Kidney (tissue), 14 donors: ENCODE data around the gene QKI. TPM values are rescaled to one million over a fixed set of nuclear protein-coding genes. Genes with fewer than 3 reads are reported as not detected.
"Not testable (repeated sequence)": the region's sequence is repeated elsewhere in the genome, so short reads cannot be mapped to it uniquely, and the experiment has no call there.

Source experiments
- DNase-seq, 5 donors: peaks; one replicate each; pipeline ENCODE4 v3.0.0-alpha.2; 2013 to 2020
- FAIRE-seq: peaks from 2 replicates; lab custom pipeline; 2012; peaks lifted over from hg19 to GRCh38; lab: Jason Lieb, UNC
- H3K27ac ChIP-seq, 2 donors: one replicate each; pipeline ENCODE4 v1.7.0; 2013; ENCODE audit warnings: low read depth in 2 of 2, low read length in 2 of 2, inconsistent platforms in 1 of 2
- H3K27me3 ChIP-seq: one replicate; pipeline ENCODE4 v1.7.1; 2013; ENCODE audit warnings: low read length, inconsistent platforms; ENCODE audit not compliant: control insufficient read depth, insufficient read depth
- H3K36me3 ChIP-seq, 3 donors: one replicate each; pipeline versions ENCODE4 v1.7.0 to v1.7.1; 2013; ENCODE audit warnings: low read length in 3 of 3, control low read depth in 1 of 3, inconsistent platforms in 1 of 3; ENCODE audit not compliant: insufficient read depth in 3 of 3, control insufficient read depth in 2 of 3
- H3K4me1 ChIP-seq, 3 donors: one replicate each; pipeline versions ENCODE4 v1.7.0 to v1.7.1; 2013; ENCODE audit warnings: low read length in 3 of 3, inconsistent platforms in 1 of 3, low read depth in 1 of 3; ENCODE audit not compliant: control insufficient read depth in 2 of 3, insufficient read depth in 2 of 3
- H3K4me3 ChIP-seq, 3 donors: one replicate each; pipeline versions ENCODE4 v1.7.0 to v1.8.1; 2013; ENCODE audit warnings: low read length in 3 of 3, control low read depth in 1 of 3, inconsistent platforms in 1 of 3
- H3K9ac ChIP-seq, 3 donors: one replicate each; pipeline versions ENCODE4 v1.7.0 to v1.7.1; 2013; ENCODE audit warnings: low read length in 3 of 3, control low read depth in 1 of 3, inconsistent platforms in 1 of 3
- H3K9me3 ChIP-seq, 3 donors: one replicate each; pipeline versions ENCODE4 v1.7.0 to v1.7.1; 2013; ENCODE audit warnings: low read length in 3 of 3, control low read depth in 1 of 3, inconsistent platforms in 1 of 3; ENCODE audit not compliant: control insufficient read depth in 2 of 3, insufficient read depth in 1 of 3
- intact Hi-C: fragments of 100-400 bp; cut with DNase I; formaldehyde crosslinking; loops from one replicate; pipeline ENCODE4 v1.11.1; 2022
- polyA plus RNA-seq: library from polyadenylated mRNA; stranded (reverse); fragments of 350-450 nt; fragmentation: Illumina TruSeq; extraction: RNeasy Lipid Tissue Mini Kit (QIAGEN cat#74804); gene quantifications from one replicate; pipeline ENCODE4 v1.2.3, GENCODE V29; 2014; ENCODE audit warnings: low read depth, low replicate concordance; ENCODE audit not compliant: insufficient read depth
- total RNA-seq: library from RNA; stranded (reverse); fragmentation: NEBNext Ultra II Directional; extraction: Animal tissue kit (Norgen Biotek cat#: 25700); gene quantifications from one replicate; pipeline ENCODE4 v1.2.1, GENCODE V29; 2021
- TF ChIP-seq, protein P1 (sequence below): IDR thresholded peaks from 3 replicates; pipeline ENCODE4 v1.5.1; 2012; ENCODE audit warnings: mild to moderate bottlenecking, moderate library complexity, borderline replicate concordance; ENCODE audit not compliant: insufficient read depth; ENCODE audit errors: extremely low read depth
- donor health status: control.
- donor health status: control.
- donor health status: control.
- donor health status: control.
- donor health status: control.
- donor health status: DM: yes; HTN: yes; CAD: no.
- donor health status: Normal renal cell carcinoma (clear cell type).

The QKI gene
- total and polyA plus RNA-seq, 2 donors from 2014 or later, result 17.6 to 121 TPM

- Histone ChIP-seq H3K27me3 (no peaks in the 10 kb centered on the region), H3K27ac (no peak overlapping the region), H3K4me3 (no peak overlapping the region), H3K9me3 (peaks cover 0 to 16% (median 0%) of the 10 kb centered on the region in 3 donors), H3K36me3 (no peaks in the 10 kb centered on the region), H3K9ac (no peak overlapping the region), H3K4me1 (peaks cover 0 to 4% (median 0%) of the 10 kb centered on the region in 3 donors)
- FAIRE-seq (no peak), DNase-seq (no peak)
- intact Hi-C loops, result no loop called here
- TF ChIP-seq, protein P1, sequence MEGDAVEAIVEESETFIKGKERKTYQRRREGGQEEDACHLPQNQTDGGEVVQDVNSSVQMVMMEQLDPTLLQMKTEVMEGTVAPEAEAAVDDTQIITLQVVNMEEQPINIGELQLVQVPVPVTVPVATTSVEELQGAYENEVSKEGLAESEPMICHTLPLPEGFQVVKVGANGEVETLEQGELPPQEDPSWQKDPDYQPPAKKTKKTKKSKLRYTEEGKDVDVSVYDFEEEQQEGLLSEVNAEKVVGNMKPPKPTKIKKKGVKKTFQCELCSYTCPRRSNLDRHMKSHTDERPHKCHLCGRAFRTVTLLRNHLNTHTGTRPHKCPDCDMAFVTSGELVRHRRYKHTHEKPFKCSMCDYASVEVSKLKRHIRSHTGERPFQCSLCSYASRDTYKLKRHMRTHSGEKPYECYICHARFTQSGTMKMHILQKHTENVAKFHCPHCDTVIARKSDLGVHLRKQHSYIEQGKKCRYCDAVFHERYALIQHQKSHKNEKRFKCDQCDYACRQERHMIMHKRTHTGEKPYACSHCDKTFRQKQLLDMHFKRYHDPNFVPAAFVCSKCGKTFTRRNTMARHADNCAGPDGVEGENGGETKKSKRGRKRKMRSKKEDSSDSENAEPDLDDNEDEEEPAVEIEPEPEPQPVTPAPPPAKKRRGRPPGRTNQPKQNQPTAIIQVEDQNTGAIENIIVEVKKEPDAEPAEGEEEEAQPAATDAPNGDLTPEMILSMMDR, result no peak
These were observed 54.2 kb downstream of the QKI start for GRCh38 chr6:163468738-163469137.

DNA sequence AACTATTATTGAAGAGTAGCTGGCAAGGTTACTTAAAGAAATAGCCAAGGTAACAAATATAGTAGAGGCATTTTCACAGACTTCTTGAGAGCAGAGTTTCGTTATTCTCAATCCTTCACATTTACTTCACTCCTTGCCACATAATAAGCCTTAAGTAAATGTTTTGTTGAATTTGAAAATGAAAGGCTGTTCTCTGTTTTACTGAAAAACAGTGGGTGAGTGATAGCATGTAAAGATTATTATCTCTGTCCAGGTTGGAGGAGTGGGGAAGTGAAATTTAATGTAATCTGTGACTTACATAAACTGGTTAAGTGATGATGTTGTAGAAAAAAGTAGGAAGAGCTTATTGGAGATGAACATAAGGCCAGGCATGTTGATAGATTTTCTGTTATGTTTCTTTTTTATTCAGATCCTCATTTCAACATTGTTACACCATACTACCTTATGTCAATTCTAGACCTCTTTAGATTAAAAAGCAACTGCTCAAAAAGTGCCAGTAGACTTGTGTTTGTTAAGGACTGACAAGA lies 55.0 kb downstream of the QKI start:
- Histone ChIP-seq H3K9me3 (peaks cover 0 to 16% (median 0%) of the 10 kb centered on the region in 3 donors), H3K4me1 (peaks cover 0 to 4% (median 0%) of the 10 kb centered on the region in 3 donors), H3K9ac (no peak overlapping the region), H3K27me3 (no peaks in the 10 kb centered on the region), H3K4me3 (no peak overlapping the region), H3K36me3 (no peaks in the 10 kb centered on the region), H3K27ac (no peak overlapping the region)
- DNase-seq (no peak), FAIRE-seq (no peak)
- TF ChIP-seq, protein P1, result no peak
- intact Hi-C loops, result no loop called here

DNA sequence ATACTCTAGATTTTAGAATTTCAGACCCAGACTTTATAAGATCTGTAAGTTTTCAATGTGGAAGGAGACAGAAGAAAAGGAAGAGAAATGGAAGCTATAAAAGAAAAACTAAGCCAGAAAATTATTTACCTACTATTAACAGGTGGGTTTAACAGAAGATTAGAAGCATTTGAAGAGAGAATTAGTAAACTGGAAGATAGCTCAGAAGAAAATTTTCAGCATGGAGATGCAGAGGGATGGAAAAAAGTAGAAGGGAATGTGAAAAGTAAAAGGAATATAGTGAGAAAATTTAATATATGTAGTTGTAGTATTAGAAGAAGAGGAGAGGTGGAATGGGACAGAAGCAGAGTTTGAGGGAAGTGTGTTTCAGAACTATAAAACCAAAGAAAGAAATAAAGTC lies 56.1 kb downstream of the QKI start:
- Histone ChIP-seq H3K4me1 (peaks cover 0 to 4% (median 0%) of the 10 kb centered on the region in 3 donors), H3K4me3 (no peak overlapping the region), H3K27me3 (no peaks in the 10 kb centered on the region), H3K9me3 (peaks cover 0 to 16% (median 0%) of the 10 kb centered on the region in 3 donors), H3K9ac (no peak overlapping the region), H3K36me3 (no peaks in the 10 kb centered on the region), H3K27ac (no peak overlapping the region)
- TF ChIP-seq, protein P1, result no peak
- FAIRE-seq (no peak), DNase-seq (no peak)
- intact Hi-C loops, result no loop called here

DNA sequence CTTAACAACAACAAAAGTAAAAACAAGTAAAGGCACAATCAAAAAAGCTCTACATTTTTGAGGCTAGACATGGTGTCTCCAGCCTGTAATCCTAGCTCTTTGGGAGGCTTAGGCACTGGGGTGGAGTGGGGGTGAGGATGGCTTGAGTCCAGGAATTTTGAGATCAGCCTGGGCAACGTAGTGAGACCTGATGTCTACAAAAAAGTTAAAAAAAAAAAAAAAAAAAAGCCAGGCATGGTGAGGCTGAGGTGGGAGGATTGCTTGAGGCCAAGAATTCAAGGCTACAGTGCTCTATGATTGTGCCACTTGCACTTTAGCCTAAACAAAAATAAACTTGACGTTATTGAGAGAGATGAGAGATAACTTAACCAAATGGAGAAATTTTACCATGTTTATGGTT lies 60.1 kb downstream of the QKI start:
- no peak for FAIRE-seq
- H3K27me3 ChIP-seq, result no peaks in the 10 kb centered on the region
- no peak overlapping the region for H3K27ac ChIP-seq
- peaks cover 0 to 16% (median 0%) of the 10 kb centered on the region in 3 donors for H3K9me3 ChIP-seq
- H3K4me1 ChIP-seq, result peaks cover 0 to 3% (median 0%) of the 10 kb centered on the region in 3 donors
- H3K4me3 ChIP-seq, result no peak overlapping the region
- H3K9ac ChIP-seq, result no peak overlapping the region
- TF ChIP-seq, protein P1, result no peak
- no peak for DNase-seq
- intact Hi-C loops, result no loop called here
- H3K36me3 ChIP-seq, result no peaks in the 10 kb centered on the region

GRCh38 chr6:163476946-163477345 lies 62.4 kb downstream of the QKI start:
- intact Hi-C loops, H3K27ac ChIP-seq: not testable (repeated sequence)

More at GRCh38 chr6:163476946-163477345, 62.4 kb downstream of the QKI start:
- not testable (repeated sequence) for H3K4me3 ChIP-seq, H3K9me3 ChIP-seq, H3K4me1 ChIP-seq, H3K36me3 ChIP-seq, H3K9ac ChIP-seq, DNase-seq, FAIRE-seq, H3K27me3 ChIP-seq
